NCI-H524 treated with DMSO at 0.1 percent for 48 hours (cell line): ENCODE measurements around the gene LAG3.
"Not testable (repeated sequence)": the region's sequence is repeated elsewhere in the genome, so short reads cannot be mapped to it uniquely, and the experiment has no call there.

Experiments
- DNase-seq: peaks from one replicate; lab custom pipeline; 2025; lab: John Stamatoyannopoulos, UW

LAG3 gene

GRCh38 chr12:6772331-6772695 is at the start of gene LAG3:
Gene LAG3, plus strand, starts transcription at chr12:6772520. Its CDS starts 333 bp downstream, at chr12:6772853.
- DNase-seq = no peak

GRCh38 chr12:6722863-6723262 is 49.5 kb upstream of the LAG3 start:
- DNase-seq = no peak

- peak; percentile 91 for DNase-seq
Measured at GRCh38 chr12:6723607-6724408, 48.5 kb upstream of the LAG3 start, which contains the start of gene COPS7A. Gene COPS7A, plus strand, starts transcription at chr12:6724046. Its CDS starts 611 bp downstream, at chr12:6724657.

- DNase-seq = no peak
Measured at GRCh38 chr12:6724409-6724797, 47.9 kb upstream of the LAG3 start.

GRCh38 chr12:6725350-6725749 is 47.0 kb upstream of the LAG3 start:
- DNase-seq = no peak

GRCh38 chr12:6729186-6729585 is 43.1 kb upstream of the LAG3 start:
- DNase-seq = no peak

- DNase-seq = no peak
Measured at GRCh38 chr12:6730169-6730568, 42.2 kb upstream of the LAG3 start.

- DNase-seq = no peak
Measured at GRCh38 chr12:6734506-6735387, 37.6 kb upstream of the LAG3 start.

GRCh38 chr12:6735448-6736191 is 36.7 kb upstream of the LAG3 start:
- DNase-seq = no peak

- no peak for DNase-seq
Measured at GRCh38 chr12:6736754-6737153, 35.6 kb upstream of the LAG3 start.

- DNase-seq = not testable (repeated sequence)
Measured at GRCh38 chr12:6742080-6742479, 30.2 kb upstream of the LAG3 start.

- DNase-seq = no peak
Measured at GRCh38 chr12:6742834-6743233, 29.5 kb upstream of the LAG3 start.

GRCh38 chr12:6743300-6743699 is 29.0 kb upstream of the LAG3 start:
- not testable (repeated sequence) for DNase-seq

- no peak for DNase-seq
Measured at GRCh38 chr12:6745741-6746525, 26.4 kb upstream of the LAG3 start.

GRCh38 chr12:6747216-6747615 is 25.1 kb upstream of the LAG3 start:
- no peak for DNase-seq

- DNase-seq = no peak
Measured at GRCh38 chr12:6748761-6749160, 23.6 kb upstream of the LAG3 start.

- no peak for DNase-seq
Measured at GRCh38 chr12:6750506-6750905, 21.8 kb upstream of the LAG3 start.

GRCh38 chr12:6751767-6752166 is 20.6 kb upstream of the LAG3 start:
- DNase-seq = no peak

GRCh38 chr12:6752167-6752920 is 20.0 kb upstream of the LAG3 start:
- no peak for DNase-seq

- DNase-seq = peak; percentile 82
Measured at GRCh38 chr12:6752921-6753771, 19.2 kb upstream of the LAG3 start, which contains the start of gene MLF2. Gene MLF2, minus strand, starts transcription at chr12:6753141. Its CDS starts 807 bp downstream, at chr12:6752334.
